ENCODE measurements around the gene ZNF281.
"Not testable (repeated sequence)": the region's sequence is repeated elsewhere in the genome, so short reads cannot be mapped to it uniquely, and the experiment has no call there.

ZNF281 gene

DNA sequence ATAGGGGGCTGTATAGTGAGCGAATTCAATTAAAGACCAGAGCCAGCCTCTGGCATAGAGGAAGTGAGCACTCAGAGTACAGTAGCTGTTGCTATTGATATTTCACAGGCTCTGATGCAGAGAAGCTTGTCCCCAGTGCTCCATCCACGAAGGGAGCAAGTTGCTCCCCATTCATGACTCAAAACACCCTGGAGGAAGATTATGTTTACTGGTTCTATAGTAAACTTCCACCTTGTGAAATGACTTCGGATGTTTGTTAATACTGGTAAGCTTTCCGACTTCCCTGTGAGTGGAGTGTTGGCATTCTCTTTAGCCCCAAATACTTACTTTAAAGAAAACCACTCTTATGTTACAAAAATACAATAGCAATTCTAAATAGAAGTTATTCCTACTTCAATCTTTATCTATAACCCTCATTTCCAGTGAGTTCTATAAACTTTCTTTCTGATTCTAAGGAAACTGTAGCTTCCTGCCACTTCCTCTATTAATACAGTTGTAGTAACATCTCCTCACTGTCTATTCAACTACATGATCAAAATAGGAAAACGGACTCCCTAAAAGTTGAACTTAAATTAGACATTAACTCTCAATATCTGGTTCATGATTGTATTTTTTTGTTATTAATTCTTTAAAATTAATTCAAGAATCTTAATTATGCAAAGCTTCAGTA is 46.4 kb downstream of the ZNF281 start:
- no peak for DNase-seq (ENCODE audit: low read depth)

GRCh38 chr1:200362421-200362820 is 47.4 kb downstream of the ZNF281 start:
- no peak for DNase-seq (ENCODE audit: low read depth)

DNA sequence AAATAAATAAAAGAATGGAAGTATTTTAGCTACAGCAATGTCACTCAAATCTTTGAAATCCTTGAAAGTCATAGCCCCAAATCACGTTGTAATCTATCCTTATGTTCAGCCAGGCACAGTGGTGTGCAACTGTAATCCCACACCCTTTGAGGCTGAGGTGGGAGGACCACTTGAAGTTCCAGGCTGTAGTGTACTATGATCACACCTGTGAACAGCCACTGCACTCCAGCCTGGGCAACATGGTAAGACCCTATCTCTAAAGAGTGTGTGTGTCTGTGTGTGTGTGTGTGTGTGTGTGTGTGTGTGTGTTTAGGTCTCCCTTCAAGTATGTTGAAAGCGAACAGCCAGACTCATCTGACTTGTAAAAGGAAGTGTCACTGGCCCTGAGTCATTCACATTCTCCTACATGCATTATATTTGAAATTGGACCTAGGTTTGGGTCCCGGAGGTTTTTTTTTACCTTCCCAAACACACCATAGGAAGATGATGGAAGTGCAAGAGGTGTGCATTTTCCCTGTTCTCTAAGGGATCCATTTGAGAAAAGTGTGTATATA is 50.1 kb downstream of the ZNF281 start:
- DNase-seq (ENCODE audit: low read depth): no peak

DNA sequence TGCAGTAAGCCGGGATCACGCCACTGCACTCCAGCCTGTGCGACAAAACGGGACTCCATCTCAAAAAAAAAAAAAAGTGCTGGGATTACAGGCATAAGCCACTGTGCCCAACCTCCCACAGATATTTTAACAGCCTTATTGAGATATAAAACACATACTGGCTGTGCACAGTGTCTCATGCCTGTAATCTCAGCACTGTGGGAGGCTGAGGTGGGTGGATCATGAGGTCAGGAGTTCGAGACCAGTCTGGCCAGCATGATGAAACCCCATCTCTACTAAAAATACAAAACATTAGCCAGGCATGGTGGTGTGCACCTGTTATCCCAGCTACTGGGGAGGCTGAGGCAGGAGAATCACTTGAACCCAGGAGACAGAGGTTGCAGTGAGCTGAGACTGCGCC is 51.9 kb downstream of the ZNF281 start:
- DNase-seq (ENCODE audit: low read depth): not testable (repeated sequence)

- no peak for DNase-seq (ENCODE audit: low read depth)
These were observed 54.0 kb downstream of the ZNF281 start for GRCh38 chr1:200355801-200356200.
